Memory B cell (primary cell): ENCODE data around the gene FAM222B.
"Not testable (repeated sequence)": the region's sequence is repeated elsewhere in the genome, so short reads cannot be mapped to it uniquely, and the experiment has no call there.

ENCODE experiments used
- ATAC-seq: fragments of 150-1000 bp; cut with Tn5 transposase; 2 replicates; pipeline ENCODE4 v1.10.0; 2021; ENCODE audit warnings: low read depth, mild to moderate bottlenecking, moderate library complexity
- DNase-seq, 2 donors: peaks; one replicate each; pipeline ENCODE4 v3.0.0; 2022; ENCODE audit warnings: low spot score in 2 of 2
- H3K27ac Mint-ChIP-seq: one replicate; pipeline ENCODE4 v1.8.0; 2022; ENCODE audit warnings: mild to moderate bottlenecking, moderate library complexity, mixed read lengths
- H3K27me3 Mint-ChIP-seq: one replicate; pipeline ENCODE4 v1.8.0; 2022; ENCODE audit warnings: mixed read lengths
- H3K36me3 Mint-ChIP-seq: one replicate; pipeline ENCODE4 v1.8.0; 2022; ENCODE audit warnings: mild to moderate bottlenecking, mixed read lengths
- H3K4me1 Mint-ChIP-seq: one replicate; pipeline ENCODE4 v1.8.0; 2022; ENCODE audit warnings: mixed read lengths
- H3K4me3 Mint-ChIP-seq: one replicate; pipeline ENCODE4 v1.8.0; 2022; ENCODE audit warnings: mild to moderate bottlenecking, moderate library complexity, mixed read lengths
- H3K9me3 Mint-ChIP-seq: one replicate; pipeline ENCODE4 v1.8.0; 2022; ENCODE audit warnings: mixed read lengths

Gene FAM222B

DNA sequence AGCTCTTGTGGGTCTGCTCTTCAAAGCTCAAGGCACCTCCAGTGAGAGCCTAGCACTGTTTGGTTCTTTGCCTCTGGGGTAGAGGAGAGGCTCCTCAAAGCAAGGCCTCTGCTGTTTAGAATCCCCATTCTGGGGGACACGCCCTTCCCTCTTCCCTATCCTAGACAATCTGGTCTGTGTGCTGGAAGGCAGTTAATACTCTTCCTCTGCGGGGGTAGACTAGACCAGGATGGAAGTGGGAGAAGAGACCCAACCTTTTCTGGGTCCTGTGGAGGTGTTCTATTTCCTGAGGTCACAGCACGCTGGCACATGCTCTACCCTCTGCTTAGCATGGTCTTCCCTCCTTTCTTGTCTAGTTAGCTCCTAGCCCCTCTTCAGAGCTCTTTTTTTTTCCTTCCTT lies 20.0 kb upstream of the FAM222B start:
- Mint-ChIP-seq H3K27me3 (no peaks in the 10 kb centered on the region), H3K36me3 (peaks cover 17% of the 10 kb centered on the region), H3K27ac (no peak overlapping the region), H3K4me3 (no peak overlapping the region), H3K4me1 (peaks cover 15% of the 10 kb centered on the region), H3K9me3 (no peaks in the 10 kb centered on the region)
- no peak for ATAC-seq
- no peak for DNase-seq

DNA sequence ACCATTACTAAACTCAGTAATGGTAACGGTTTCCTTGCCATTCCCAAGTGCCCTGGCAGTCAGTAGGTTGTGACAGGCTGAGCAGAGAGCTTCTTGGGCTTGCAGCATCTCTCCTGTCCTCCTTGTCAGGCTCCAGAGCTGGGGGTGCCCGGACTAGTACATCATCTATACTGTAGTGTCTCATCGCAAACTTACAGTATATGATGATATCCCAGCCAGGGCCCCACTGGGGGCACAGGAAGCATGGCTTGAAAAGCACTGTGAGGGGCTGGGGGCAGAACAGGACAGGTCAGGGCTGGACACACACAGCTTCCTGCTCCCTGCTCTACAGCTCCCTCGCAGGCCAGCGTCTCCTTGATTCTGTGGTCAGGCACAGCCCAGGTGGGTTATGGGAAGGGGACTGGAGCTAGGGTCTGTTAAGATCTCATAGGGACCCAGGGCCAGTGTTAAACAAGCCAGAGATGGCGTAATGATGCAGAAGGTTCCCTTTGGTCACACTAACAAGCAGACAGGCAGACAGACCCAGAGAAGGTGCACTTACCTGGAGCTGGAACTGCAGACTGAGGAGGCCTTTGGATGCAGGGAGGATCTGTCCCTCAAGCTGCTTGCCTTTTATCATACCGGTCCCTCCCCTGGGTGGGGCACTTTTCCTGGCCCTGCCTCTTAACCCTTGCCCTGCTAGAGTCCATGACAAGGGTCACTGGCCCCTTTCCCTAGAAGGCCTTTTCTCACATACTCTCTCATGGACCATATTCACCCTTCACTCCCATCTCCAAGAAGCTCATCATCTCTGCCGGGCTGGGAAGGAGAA lies 19.0 kb upstream of the FAM222B start:
- H3K9me3 Mint-ChIP-seq: no peaks in the 10 kb centered on the region
- H3K27ac Mint-ChIP-seq: no peak overlapping the region

GRCh38 chr17:28860363-28860808 lies 17.8 kb upstream of the FAM222B start:
- Mint-ChIP-seq H3K9me3 (no peaks in the 10 kb centered on the region), H3K4me3 (no peak overlapping the region), H3K36me3 (peaks cover 21% of the 10 kb centered on the region), H3K27me3 (no peaks in the 10 kb centered on the region), H3K27ac (no peak overlapping the region), H3K4me1 (peaks cover 7% of the 10 kb centered on the region)
- DNase-seq: no peak
- no peak for ATAC-seq

More for the DNA sequence above, 19.0 kb upstream of the FAM222B start:
- H3K27me3 Mint-ChIP-seq: no peaks in the 10 kb centered on the region
- peaks cover 19% of the 10 kb centered on the region for H3K36me3 Mint-ChIP-seq
- DNase-seq (no peak), ATAC-seq (no peak)
- peaks cover 15% of the 10 kb centered on the region for H3K4me1 Mint-ChIP-seq
- H3K4me3 Mint-ChIP-seq: no peak overlapping the region

- Mint-ChIP-seq H3K27ac (no peak overlapping the region), H3K4me3 (no peak overlapping the region)
These were observed 16.3 kb upstream of the FAM222B start for GRCh38 chr17:28858801-28859355.

GRCh38 chr17:28857905-28858800 lies 15.6 kb upstream of the FAM222B start:
- no peaks in the 10 kb centered on the region for H3K9me3 Mint-ChIP-seq
- H3K4me3 Mint-ChIP-seq: no peak overlapping the region
- H3K4me1 Mint-ChIP-seq: peaks cover 4% of the 10 kb centered on the region
- H3K27ac Mint-ChIP-seq: no peak overlapping the region
- H3K27me3 Mint-ChIP-seq: no peaks in the 10 kb centered on the region
- no peak for DNase-seq
- H3K36me3 Mint-ChIP-seq: peaks cover 21% of the 10 kb centered on the region
- ATAC-seq: no peak

More at GRCh38 chr17:28858801-28859355, 16.3 kb upstream of the FAM222B start:
- H3K36me3 Mint-ChIP-seq: peaks cover 21% of the 10 kb centered on the region
- H3K27me3 Mint-ChIP-seq: no peaks in the 10 kb centered on the region
- DNase-seq (no peak), ATAC-seq (no peak)
- peaks cover 4% of the 10 kb centered on the region for H3K4me1 Mint-ChIP-seq
- no peaks in the 10 kb centered on the region for H3K9me3 Mint-ChIP-seq

- H3K27ac Mint-ChIP-seq: no peak overlapping the region
- no peaks in the 10 kb centered on the region for H3K27me3 Mint-ChIP-seq
- H3K36me3 Mint-ChIP-seq: peaks cover 21% of the 10 kb centered on the region
- no peaks in the 10 kb centered on the region for H3K4me1 Mint-ChIP-seq
- no peak for DNase-seq
- no peaks in the 10 kb centered on the region for H3K9me3 Mint-ChIP-seq
- H3K4me3 Mint-ChIP-seq: peak overlapping the region; percentile 65
- no peak for ATAC-seq
These were observed 13.5 kb upstream of the FAM222B start for GRCh38 chr17:28856028-28856574.

DNA sequence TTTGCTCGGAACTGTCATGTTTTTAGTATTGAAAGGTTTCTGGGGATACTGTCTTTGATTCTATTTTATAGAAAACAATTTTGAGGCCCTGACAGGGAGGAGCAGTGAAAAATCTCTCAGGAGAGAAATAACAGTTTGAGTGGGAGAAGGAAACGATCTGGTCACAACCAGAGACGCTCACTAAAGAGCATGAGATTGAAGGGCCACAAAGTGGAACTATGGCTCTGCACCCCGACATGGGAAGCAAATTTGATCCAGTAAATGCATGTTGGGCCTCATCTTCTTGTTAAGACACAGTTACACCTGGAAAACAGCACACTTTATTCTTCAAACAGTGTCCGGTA lies 12.7 kb upstream of the FAM222B start:
- DNase-seq: no peak
- peak overlapping the region; percentile 66 for H3K27ac Mint-ChIP-seq
- peaks cover 17% of the 10 kb centered on the region for H3K36me3 Mint-ChIP-seq
- no peaks in the 10 kb centered on the region for H3K9me3 Mint-ChIP-seq
- no peaks in the 10 kb centered on the region for H3K4me1 Mint-ChIP-seq
- no peaks in the 10 kb centered on the region for H3K27me3 Mint-ChIP-seq
- ATAC-seq: no peak
- peak overlapping the region; percentile 89 for H3K4me3 Mint-ChIP-seq

DNA sequence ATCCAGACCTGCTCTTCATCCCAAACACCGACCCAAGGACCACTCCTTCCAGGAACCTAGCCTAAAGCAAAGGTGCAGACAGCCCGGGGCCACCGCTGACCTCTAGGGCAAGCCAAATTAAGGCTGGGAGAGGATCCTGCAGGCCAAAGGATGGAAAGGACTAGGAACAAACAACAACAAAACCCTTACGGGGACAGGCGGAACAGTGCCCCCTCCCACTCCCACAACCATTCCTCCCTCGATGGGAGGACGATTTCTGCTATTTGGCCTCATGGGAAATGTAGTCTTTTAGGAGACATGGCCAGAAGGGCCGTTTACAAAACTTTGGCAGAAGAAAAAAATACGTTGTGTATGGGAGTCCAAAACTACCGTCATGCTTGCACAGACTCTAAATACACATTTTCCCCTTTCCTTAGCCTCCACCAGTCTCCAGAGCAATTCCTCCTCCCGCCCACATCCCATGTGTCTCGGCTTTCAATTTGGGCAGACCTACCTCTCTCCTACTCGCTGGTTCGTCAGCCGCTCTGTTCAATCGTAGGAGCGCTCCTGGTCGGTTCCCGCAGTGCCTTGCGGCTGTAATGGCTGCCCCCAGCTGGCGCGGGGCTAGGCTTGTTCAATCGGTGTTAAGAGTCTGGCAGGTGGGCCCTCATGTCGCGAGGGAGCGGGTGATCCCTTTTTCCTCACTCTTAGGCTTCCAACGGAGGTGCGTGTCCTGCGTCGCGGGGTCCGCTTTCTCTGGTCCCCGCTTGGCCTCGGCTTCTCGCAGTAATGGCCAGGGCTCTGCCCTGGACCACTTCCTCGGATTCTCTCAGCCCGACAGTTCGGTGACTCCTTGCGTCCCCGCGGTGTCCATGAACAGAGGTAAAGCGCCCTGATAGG lies 12.1 kb upstream of the FAM222B start, which contains the start of gene ERAL1:
ERAL1 (plus strand) TSS at position 560 of the 879 bp plus-strand sequence; CDS start at position 579, 19 bp downstream.
- H3K4me1 Mint-ChIP-seq: no peaks in the 10 kb centered on the region
- H3K36me3 Mint-ChIP-seq: peaks cover 15% of the 10 kb centered on the region
- H3K9me3 Mint-ChIP-seq: no peaks in the 10 kb centered on the region
- no peaks in the 10 kb centered on the region for H3K27me3 Mint-ChIP-seq
- H3K27ac Mint-ChIP-seq: peak within 1 kb of the TSS; percentile 66
- DNase-seq: peak; percentile 70 to 74
- peak; percentile 99 for ATAC-seq
- peak within 1 kb of the TSS; percentile 89 for H3K4me3 Mint-ChIP-seq

GRCh38 chr17:28853295-28853694 lies 10.7 kb upstream of the FAM222B start:
- Mint-ChIP-seq H3K4me1 (no peaks in the 10 kb centered on the region), H3K27me3 (no peaks in the 10 kb centered on the region), H3K27ac (no peak overlapping the region), H3K36me3 (peaks cover 8% of the 10 kb centered on the region), H3K9me3 (no peaks in the 10 kb centered on the region), H3K4me3 (no peak overlapping the region)
- no peak for ATAC-seq
- DNase-seq: no peak

DNA sequence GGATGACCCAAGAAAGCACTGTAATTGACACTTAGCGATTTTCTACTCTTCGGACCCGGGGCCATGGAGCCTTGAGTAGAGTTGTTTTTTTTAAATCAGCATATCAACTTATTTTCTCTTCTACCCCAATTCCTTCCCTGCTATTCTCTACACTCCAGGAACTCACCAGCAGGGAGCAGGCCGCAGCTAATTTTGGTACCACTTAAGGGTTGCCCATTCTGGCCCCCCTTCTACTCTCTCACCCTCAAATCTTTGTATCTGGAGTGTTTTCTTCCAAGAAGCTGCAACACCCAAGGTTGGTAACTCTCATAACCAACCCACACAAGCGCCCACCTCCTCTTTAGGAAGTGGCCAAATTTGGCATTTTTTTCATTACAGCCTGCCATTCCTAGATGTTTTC lies 6.7 kb upstream of the FAM222B start:
- no peaks in the 10 kb centered on the region for H3K9me3 Mint-ChIP-seq
- no peak overlapping the region for H3K27ac Mint-ChIP-seq
- DNase-seq (no peak), ATAC-seq (peak; percentile 37)
- no peak overlapping the region for H3K4me3 Mint-ChIP-seq
- no peaks in the 10 kb centered on the region for H3K27me3 Mint-ChIP-seq
- no peaks in the 10 kb centered on the region for H3K36me3 Mint-ChIP-seq
- H3K4me1 Mint-ChIP-seq: no peaks in the 10 kb centered on the region

- H3K4me3 Mint-ChIP-seq, H3K36me3 Mint-ChIP-seq, H3K27me3 Mint-ChIP-seq, H3K4me1 Mint-ChIP-seq, H3K9me3 Mint-ChIP-seq, H3K27ac Mint-ChIP-seq: not testable (repeated sequence)
- DNase-seq: peak in 1 of 2 donors; percentile 25
- ATAC-seq: peak; percentile 63
These were observed 6.1 kb upstream of the FAM222B start for GRCh38 chr17:28848667-28849066.

- not testable (repeated sequence) for H3K36me3 Mint-ChIP-seq, H3K4me1 Mint-ChIP-seq, DNase-seq, H3K27ac Mint-ChIP-seq, H3K4me3 Mint-ChIP-seq, ATAC-seq, H3K27me3 Mint-ChIP-seq, H3K9me3 Mint-ChIP-seq
These were observed 4.1 kb upstream of the FAM222B start for GRCh38 chr17:28846699-28847098.

- Mint-ChIP-seq H3K27me3 (no peaks in the 10 kb centered on the region), H3K4me1 (peaks cover 10% of the 10 kb centered on the region), H3K27ac (no peak overlapping the region), H3K4me3 (no peak overlapping the region), H3K36me3 (no peaks in the 10 kb centered on the region), H3K9me3 (no peaks in the 10 kb centered on the region)
- no peak for DNase-seq
- no peak for ATAC-seq
These were observed 3.6 kb upstream of the FAM222B start for GRCh38 chr17:28846231-28846630.
